HG02840 (cell line): ENCODE results near the gene SF3B6.
A peak's percentile ranks its signal among the peaks of the same experiment; 100 is the strongest.
"Not testable (repeated sequence)": the region's sequence is repeated elsewhere in the genome, so short reads cannot be mapped to it uniquely, and the experiment has no call there.

ENCODE experiments used
- ATAC-seq: cut with Tn5 transposase; IDR thresholded peaks from one replicate; pipeline ENCODE4 v1.9.1; 2021; ENCODE audit warnings: mild to moderate bottlenecking, moderate library complexity, moderate number of reproducible peaks; ENCODE audit not compliant: unreplicated experiment, low FRiP score

Gene SF3B6

DNA sequence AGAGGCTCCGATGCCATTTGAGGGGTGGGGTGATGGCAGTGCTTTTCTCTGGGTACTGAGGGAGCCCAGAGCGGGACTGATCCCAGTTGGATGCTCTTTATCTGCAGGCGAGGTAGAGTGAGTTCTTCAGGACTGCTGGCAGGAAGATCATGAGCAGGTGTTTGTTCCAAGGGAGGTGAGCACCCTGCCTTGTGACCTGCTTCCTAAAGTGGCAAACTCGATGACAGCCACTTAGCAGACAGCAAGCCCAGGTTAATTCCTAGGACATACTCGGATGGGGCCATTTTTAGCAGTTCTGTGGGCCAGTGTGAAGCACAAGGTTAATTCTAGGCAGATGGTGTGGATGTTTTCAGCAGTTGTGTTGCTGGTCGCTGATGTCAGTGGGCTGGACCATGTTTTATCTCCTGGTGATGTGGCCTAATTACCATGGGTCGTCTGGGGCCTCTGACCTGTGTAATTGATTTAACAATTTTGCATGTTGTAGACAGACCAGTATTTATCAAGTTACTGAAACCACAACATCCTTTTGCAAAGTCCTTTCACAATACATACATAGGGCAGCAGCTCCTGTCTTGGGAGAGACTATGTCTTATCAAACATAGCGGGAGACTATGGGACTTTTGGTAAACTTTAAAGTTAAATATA is 21.6 kb downstream of the SF3B6 start:
- ATAC-seq, result no peak

DNA sequence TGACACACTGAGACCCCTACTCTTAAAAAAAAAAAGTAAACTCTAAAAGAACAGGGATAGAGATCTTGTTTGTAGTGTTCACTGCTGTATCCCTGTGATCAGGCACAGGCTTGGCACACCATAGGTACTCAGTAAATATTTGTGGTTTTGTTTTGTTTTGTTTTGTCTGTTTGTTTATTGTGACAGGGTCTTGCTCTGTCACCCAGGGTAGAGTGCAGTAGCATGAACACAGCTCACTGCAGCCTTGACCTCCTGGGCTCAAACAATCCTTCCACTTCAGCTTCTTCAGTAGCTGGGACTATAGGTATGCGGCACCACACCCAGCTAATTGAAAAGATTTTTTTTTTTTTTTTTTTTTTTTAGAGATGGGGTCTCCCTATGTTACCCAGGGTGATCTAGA is 23.2 kb downstream of the SF3B6 start:
- ATAC-seq, result no peak

DNA sequence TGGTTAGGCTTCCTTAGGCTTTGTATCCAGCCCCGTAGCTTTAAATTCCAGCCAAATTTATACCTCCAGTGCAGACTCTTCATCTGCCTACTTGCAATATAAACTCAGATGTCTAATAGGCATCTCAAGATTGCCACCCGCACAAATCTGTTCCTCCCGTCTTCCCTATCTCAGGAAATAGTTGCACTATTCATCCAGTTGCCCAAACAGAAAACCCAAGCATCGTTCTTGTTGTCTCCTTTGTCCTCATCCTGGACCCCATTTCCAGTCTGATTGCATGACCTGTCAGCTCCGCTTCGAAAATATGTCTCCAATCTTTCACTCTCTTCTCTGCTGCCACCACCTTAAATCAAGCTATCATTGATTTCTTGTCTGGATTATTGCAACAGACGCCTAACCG is 24.3 kb downstream of the SF3B6 start:
- no peak for ATAC-seq

- no peak for ATAC-seq
Observed at GRCh38 chr2:24050041-24050979, 25.8 kb downstream of the SF3B6 start.

GRCh38 chr2:24049485-24050021 is 26.6 kb downstream of the SF3B6 start, which contains the start of gene FKBP1B:
Gene FKBP1B (plus strand): TSS chr2:24049741. CDS start chr2:24049850, 109 bp downstream.
- no peak for ATAC-seq

GRCh38 chr2:24048769-24049484 is 27.2 kb downstream of the SF3B6 start:
- no peak for ATAC-seq

GRCh38 chr2:24047703-24048033 is 28.5 kb downstream of the SF3B6 start:
- ATAC-seq, result no peak

DNA sequence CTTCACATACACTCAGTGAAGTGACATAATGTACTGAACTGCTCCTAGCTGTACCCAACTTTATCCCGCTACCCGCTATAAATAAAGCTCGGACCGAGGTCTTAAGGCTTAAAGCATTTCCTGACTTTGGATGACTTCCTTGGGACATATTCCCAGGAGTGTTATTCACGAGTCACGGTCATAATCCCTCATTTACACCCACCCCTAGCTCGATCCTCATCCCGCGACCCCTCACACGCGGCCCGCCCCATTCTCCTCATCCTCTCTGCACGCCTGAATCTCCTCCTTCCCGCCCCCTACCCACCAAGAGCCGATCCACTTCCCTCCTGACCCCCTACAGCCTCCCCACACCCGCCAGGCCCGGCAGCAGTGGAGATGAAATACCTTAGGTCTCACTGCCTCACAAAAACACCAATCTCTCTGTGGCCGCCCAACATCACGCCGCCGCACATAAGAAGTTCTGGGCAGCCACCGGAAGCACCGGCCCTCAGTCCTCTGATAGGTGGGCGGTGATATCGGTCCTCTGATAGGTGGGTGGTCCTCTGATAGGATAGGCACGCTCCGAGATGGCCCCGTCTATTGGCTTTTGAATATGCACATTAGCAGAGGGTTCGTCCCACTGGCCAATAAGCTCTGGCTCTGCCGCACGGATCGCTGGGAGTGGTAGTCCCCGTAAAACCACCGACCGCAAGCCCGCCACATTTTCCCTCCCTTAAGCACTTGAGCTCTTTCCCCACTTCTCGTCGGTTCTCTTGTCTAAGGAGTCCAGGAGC is 29.0 kb downstream of the SF3B6 start, which contains the start of gene WDCP:
Gene WDCP, minus strand, starts transcription at position 462 of the 773 bp plus-strand sequence. CDS start 7,897 bp downstream, outside the sequence.
- peak; percentile 99 for ATAC-seq

DNA sequence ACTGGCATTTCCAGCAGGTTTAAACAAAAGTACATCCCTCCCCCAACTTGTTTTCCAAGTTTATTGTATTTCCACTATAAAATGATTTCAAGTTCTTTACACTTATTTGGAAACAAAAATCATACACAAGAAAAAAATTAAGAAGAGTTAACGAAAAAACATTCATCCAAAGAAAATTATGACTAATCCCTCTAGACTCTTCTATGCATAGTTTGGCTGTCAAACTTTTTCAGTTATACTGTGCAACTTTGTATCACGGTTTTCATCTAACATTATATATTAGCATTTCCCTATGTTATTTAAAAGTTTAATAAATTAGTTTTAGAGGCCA is 29.6 kb downstream of the SF3B6 start:
- no peak for ATAC-seq

DNA sequence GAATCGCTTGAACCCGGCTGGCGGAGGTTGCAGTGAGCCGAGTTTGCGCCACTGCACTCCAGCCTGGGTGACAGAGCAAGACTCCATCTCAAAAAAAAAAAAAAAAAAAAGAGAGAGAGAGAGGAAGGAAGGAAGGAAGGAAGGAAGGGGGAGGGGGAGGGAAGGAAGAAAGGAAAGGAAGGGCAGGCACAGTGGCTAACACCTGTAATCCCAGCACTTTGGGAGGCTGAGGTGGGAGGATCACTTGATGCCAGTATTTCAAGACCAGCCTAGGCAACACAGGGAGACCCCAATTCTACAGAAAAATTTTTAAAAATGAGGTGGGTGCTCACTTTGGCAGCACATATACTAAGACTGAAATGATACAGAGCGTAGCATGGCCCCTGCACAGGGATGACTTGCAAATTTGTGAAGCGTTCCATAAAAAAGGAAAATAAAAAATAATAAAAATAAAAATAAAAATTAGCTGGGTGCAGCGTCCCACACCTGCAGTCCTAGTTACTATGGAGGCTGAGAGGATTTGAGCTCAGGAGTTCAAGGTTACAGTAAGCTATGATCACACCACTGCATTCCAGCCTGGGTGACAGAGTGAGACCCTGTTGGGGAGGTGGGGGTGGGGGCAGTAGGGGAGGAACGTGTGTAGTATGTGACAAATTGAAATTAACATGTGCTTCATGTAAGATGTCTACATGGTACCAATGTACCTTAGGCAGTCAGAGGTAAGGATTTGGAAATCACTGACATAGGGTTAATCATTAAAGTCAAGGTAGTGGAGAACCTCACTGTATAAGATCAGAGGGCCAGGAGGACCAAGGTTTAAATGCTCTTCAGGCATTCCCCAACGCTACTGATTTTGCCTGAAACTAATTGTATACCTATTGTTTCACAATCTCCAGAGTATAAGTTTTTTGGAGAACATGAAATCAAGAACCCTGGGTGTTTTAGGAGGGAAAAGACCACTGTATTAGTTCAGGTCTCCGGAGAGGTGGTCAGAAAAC is 30.3 kb downstream of the SF3B6 start:
- ATAC-seq, result no peak

DNA sequence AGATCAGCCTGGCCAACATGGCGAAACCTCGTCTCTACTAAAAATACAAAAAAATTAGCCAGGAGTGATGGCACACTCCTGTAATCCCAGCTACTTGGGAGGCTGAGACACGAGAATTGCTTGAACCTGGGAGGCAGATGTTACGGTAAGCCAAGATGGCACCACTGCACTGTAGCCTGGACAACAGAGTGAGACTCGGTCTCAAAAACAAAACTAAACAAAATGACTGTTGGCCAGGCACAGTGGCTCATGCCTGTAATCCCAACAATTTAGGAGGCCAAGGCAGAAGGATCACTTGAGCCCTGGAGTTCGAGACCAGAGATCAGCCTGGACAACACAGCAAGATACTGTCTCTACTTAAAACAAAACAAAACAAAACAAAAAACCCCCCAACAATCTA is 33.0 kb downstream of the SF3B6 start:
- not testable (repeated sequence) for ATAC-seq

DNA sequence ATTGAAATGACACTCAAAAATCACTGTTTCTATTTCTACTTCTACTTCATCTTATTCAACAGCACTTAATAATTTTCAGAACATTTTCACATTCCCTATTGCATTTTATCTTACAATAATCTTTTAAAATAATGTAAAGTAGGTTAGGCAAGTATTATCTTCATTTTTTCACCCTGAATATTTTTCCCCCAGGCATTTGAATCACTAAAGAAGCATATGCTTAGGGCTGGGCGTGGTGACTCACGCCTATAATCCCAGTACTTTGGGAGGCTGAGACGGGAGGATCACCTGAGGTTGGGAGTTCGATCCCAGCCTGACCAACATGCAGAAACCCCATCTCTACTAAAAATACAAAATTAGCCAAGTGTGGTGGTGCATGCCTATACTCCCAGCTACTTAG is 35.6 kb downstream of the SF3B6 start:
- no peak for ATAC-seq

DNA sequence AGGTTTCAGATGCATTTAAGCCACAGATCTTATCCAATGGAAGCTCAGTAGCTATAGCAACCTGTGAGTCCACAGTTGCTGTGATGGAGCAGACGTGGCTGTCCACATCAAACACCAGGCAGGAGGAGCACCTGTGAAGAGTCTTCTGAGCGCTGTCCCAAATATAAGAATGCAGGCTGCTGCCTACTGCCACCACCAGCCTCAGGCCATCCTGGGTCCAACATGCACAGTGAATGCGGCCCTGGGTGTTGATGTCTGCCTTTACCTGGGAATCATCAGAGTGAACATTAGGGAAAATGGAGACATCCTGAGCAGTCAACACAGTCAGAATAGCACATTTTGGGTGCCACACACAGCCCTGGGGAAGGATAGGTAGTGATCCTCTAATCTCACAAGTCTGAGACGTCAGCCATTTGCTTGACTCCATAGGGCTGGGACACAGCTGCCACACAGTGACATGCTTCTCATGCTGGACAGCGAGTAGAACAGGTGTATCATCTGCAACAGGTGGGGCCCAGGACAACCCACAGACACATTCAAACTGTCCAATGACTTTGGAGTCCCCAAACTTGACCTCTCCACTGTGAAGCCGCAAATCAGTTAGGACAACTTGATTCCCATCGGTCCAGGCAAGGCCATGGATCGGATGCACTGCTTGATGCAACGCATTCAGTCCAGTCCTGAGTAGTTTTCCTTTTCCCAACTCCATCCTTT is 37.2 kb downstream of the SF3B6 start:
- ATAC-seq, result no peak

GRCh38 chr2:24026233-24026632 is 49.9 kb downstream of the SF3B6 start:
- ATAC-seq, result no peak

GRCh38 chr2:24024996-24025663 is 51.0 kb downstream of the SF3B6 start:
- ATAC-seq, result no peak

GRCh38 chr2:24024018-24024417 is 52.1 kb downstream of the SF3B6 start:
- no peak for ATAC-seq

DNA sequence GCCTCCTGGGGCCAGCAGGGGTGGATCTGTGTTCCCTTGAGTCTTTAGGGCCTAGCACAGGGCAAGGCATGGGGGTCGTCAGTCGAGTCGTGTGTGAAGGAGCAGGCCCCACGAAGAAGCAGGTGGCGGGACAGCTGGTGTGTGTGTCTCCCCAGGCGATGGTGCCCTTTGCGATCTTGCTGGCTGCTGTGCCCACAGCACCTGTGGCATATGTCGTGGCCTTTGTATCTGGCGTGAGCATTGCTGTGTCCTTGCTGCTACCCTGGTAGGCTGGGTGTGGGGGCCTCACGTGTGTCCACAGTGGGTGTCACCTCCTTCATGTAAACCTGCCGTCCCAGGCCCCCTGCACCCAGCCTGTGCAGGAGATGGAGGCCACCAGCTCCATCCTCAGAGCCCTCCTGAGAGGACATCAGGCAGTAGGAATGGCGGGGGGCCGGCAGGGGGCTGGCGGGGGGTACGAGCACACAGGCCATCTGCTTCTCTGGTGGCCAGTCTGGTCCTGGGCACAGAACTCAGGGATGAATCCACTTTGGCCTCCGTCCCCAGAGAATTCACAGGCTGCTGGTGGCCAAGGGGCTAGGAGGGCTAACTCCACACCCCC is 53.1 kb downstream of the SF3B6 start:
- ATAC-seq, result no peak
